A549 (cell line): ENCODE measurements around the gene HSPB7. TPM values are rescaled to one million over a fixed set of nuclear protein-coding genes. Genes with fewer than 3 reads are reported as not detected.
"Not testable (repeated sequence)": the region's sequence is repeated elsewhere in the genome, so short reads cannot be mapped to it uniquely, and the experiment has no call there.

Experiments used
- ATAC-seq, 2 experiments: fragments of 200-7000 bp in 1 of 2; fragments of >200 bp in 1 of 2; cut with Nextera tagmentation in 1 of 2; cut with Tn5 transposase in 1 of 2; 3 replicates each; pipeline versions ENCODE4 v1.8.0 to v1.9.1; 2018 to 2020; ENCODE audit warnings: mild to moderate bottlenecking in 1 of 2, moderate library complexity in 1 of 2
- CTCF ChIA-PET: fragments of 300-600 bp; sonication (Branson Sonifier 250); formaldehyde crosslinking; extraction: SDS; loops from one replicate; lab custom pipeline; 2021; ENCODE audit warnings: antibody characterized with exemption, inconsistent platforms; lab: Yijun Ruan, JAX
- POLR2A ChIA-PET: fragments of 350-600 bp; formaldehyde crosslinking; extraction: SDS; loops from one replicate; lab custom pipeline; 2021; ENCODE audit warnings: antibody characterized with exemption, inconsistent platforms; lab: Yijun Ruan, JAX
- DNase-seq, 2 experiments: peaks; one replicate each; pipeline versions ENCODE4 v3.0.0 to v3.0.0-alpha.2; 2011 to 2016; ENCODE audit warnings: low read depth in 1 of 2, low spot score in 1 of 2
- FAIRE-seq: peaks from 2 replicates; lab custom pipeline; 2011; peaks lifted over from hg19 to GRCh38; lab: Jason Lieb, UNC
- H3K27ac ChIP-seq, 2 experiments: fragments of >200 bp; sonication (Bioruptor Twin); formaldehyde crosslinking; 3 replicates each; pipeline ENCODE4 v1.5.1; 2016 to 2017
- H3K4me1 ChIP-seq: fragments of >200 bp; sonication (Bioruptor Twin); formaldehyde crosslinking; 3 replicates; pipeline ENCODE4 v1.6.1; 2016
- H3K4me2 ChIP-seq: fragments of >200 bp; sonication (Bioruptor Twin); formaldehyde crosslinking; 3 replicates; pipeline ENCODE4 v1.6.1; 2016
- H3K4me3 ChIP-seq: fragments of >200 bp; sonication (Bioruptor Twin); formaldehyde crosslinking; 3 replicates; pipeline ENCODE4 v1.5.1; 2016
- H3K9me3 ChIP-seq: fragments of >200 bp; sonication (Bioruptor Twin); formaldehyde crosslinking; 3 replicates; pipeline ENCODE4 v1.6.1; 2016
- CHD4 ChIP-seq: fragments of 200-600 bp; sonication (generic); IDR thresholded peaks from 2 replicates; pipeline ENCODE4 v1.6.1; 2016; ENCODE audit warnings: antibody characterized with exemption, mild to moderate bottlenecking, borderline replicate concordance
- EHF ChIP-seq: fragments of 250-450 bp; sonication (Bioruptor Pico); IDR thresholded peaks from 2 replicates; pipeline ENCODE4 v1.5.0; 2020; ENCODE audit warnings: mild to moderate bottlenecking
- EHMT2 ChIP-seq: fragments of 200-600 bp; sonication (generic); IDR thresholded peaks from 2 replicates; pipeline ENCODE4 v1.6.1; 2016; ENCODE audit warnings: antibody characterized with exemption, low read depth, mild to moderate bottlenecking, moderate library complexity
- ELK1 ChIP-seq: fragments of 150-350 bp; IDR thresholded peaks from 2 replicates; pipeline ENCODE4 v1.6.1; 2014; ENCODE audit warnings: low read depth, mild to moderate bottlenecking, low read length
- ESRRA ChIP-seq: fragments of 150-350 bp; IDR thresholded peaks from 2 replicates; pipeline ENCODE4 v1.6.1; 2014; ENCODE audit warnings: mild to moderate bottlenecking, low read length, borderline replicate concordance
- GATA3 ChIP-seq: IDR thresholded peaks from 2 replicates; pipeline ENCODE4 v1.6.1; 2012; ENCODE audit warnings: borderline replicate concordance
- KDM5A ChIP-seq: fragments of 200-600 bp; sonication (generic); IDR thresholded peaks from 2 replicates; pipeline ENCODE4 v1.6.1; 2016; ENCODE audit warnings: antibody characterized with exemption, mild to moderate bottlenecking
- NR3C1 ChIP-seq: fragments of >200 bp; sonication (Bioruptor Twin); formaldehyde crosslinking; IDR thresholded peaks from 3 replicates; pipeline ENCODE4 v1.6.1; 2017
- PHF8 ChIP-seq: fragments of 200-600 bp; sonication (generic); IDR thresholded peaks from 2 replicates; pipeline ENCODE4 v1.6.1; 2016; ENCODE audit warnings: low read depth, mild to moderate bottlenecking, antibody characterized with exemption, moderate library complexity, borderline replicate concordance
- RCOR1 ChIP-seq: fragments of 150-350 bp; IDR thresholded peaks from 2 replicates; pipeline ENCODE4 v1.6.1; 2014; ENCODE audit warnings: antibody characterized with exemption, low read length, low read depth
- ZNF302 ChIP-seq: fragments of 250-450 bp; sonication (Bioruptor Pico); IDR thresholded peaks from 2 replicates; pipeline ENCODE4 v1.9.0; 2021; ENCODE audit warnings: inconsistent platforms, mild to moderate bottlenecking, moderate library complexity
- WGBS: methylation state at CpG from one replicate; pipeline ENCODE4 v1.1.6; 2017; ENCODE audit errors: missing lambda C conversion rate; 5-methylcytosine and 5-hydroxymethylcytosine counted together
- polyA plus RNA-seq, 4 experiments: library from polyadenylated mRNA; depleted of rRNA in 3 of 4; stranded (reverse); fragments of >200 nt; fragmentation: RNase III in 1 of 4; extraction: RNeasy Plus Mini Kit Qiagen cat#74134 plus additional on column Dnase treatment in 1 of 4; gene quantifications; 2 replicates in 3 of 4; 3 replicates in 1 of 4; pipeline ENCODE4 v1.2.3, GENCODE V29; 2011 to 2017
- TF ChIP-seq, protein P1 (sequence below): fragments of >200 bp; sonication (Bioruptor Twin); formaldehyde crosslinking; IDR thresholded peaks from 3 replicates; pipeline ENCODE4 v1.5.1; 2016

The HSPB7 gene
- polyA plus RNA-seq, 2 of the 4 experiments (the other 2 are of a cell fraction): not detected

DNA sequence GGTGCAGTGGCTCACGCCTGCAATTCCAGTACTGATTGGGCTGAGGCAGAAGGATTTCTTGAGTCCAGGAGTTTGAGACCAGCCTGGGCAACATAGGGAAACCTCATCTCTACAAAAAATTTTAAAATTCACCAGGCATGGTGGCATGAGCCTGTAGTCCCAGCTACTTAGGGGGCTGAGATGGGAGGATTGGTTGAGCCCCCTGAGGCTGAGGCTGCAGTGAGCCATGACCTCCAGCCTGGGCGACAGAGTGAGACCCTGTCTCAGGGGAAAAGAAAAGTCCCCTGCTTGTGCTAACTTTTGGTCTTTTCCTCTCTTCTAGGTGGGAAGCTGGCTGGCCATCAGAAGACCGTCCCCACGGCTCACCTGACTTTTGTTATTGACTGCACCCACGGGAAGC lies 12.2 kb downstream of the HSPB7 start:
- CTCF ChIA-PET: interaction anchor here (1.0 to 4.1 kb wide), 5 partner anchors 11 to 214 kb away, joined by 4 to 16 read pairs (median 8); partner anchors contain the start of gene FAM131C
- no peak overlapping the region for H3K4me3 ChIP-seq
- ATAC-seq (no peak), DNase-seq (no peak), FAIRE-seq (no peak)
- POLR2A ChIA-PET: no interaction called here
- no peaks in the 10 kb centered on the region for H3K9me3 ChIP-seq
- TF ChIP-seq EHF (CRISPR knock-in tag) (no peak), ZNF302 (no peak), NR3C1 (no peak), GATA3 (no peak), RCOR1 (no peak)
- H3K4me2 ChIP-seq: no peak overlapping the region
- whole genome bisulfite sequencing: 64% methylated on average over 5 of the region's 5 CpGs
- peaks cover 13% of the 10 kb centered on the region; the same call in 2 of the 3 replicates for H3K4me1 ChIP-seq
- no peak overlapping the region for H3K27ac ChIP-seq

GRCh38 chr1:16001274-16001673 lies 16.6 kb downstream of the HSPB7 start:
- H3K4me3 ChIP-seq, ATAC-seq, H3K27ac ChIP-seq, POLR2A ChIA-PET, DNase-seq, H3K4me2 ChIP-seq, H3K4me1 ChIP-seq, FAIRE-seq, H3K9me3 ChIP-seq: not testable (repeated sequence)
- CTCF ChIA-PET: interaction anchor here (1.0 kb wide), 1 partner anchor 11 kb away, joined by 3 read pairs; no protein-coding TSS in a partner anchor
- 68% methylated on average over 10 of the region's 10 CpGs for WGBS

DNA sequence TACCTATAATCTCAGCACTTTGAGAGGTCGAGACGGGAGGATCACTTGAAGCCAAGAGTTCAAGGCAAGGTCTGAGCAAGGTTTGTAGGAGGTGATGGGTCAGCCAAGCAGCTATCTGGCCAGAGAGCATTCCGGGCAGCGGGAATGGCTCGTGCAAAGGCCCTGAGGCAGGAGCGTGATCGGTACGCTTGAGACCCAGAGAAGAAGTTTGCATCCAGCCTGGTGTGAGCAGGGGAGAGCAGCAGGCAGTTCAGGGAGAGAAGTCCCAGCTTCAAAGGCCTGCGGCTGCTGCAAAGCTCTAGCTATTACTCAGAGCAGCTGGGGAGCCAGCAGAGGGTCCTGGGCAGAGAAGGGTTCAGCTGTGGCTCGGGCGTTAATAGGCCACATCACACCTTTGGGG lies 18.9 kb downstream of the HSPB7 start:
- no peak overlapping the region for H3K4me3 ChIP-seq
- DNase-seq (no peak), ATAC-seq (no peak)
- ChIA-PET CTCF (interaction anchor here (0.7 to 0.8 kb wide), 2 partner anchors 110 to 196 kb away, joined by 3 to 4 read pairs; no protein-coding TSS in a partner anchor), POLR2A (no interaction called here)
- WGBS: 78% methylated on average over 11 of the region's 11 CpGs
- no peaks in the 10 kb centered on the region for H3K9me3 ChIP-seq
- TF ChIP-seq KDM5A (no peak), EHMT2 (no peak), PHF8 (no peak), ESRRA (no peak)
- TF ChIP-seq, all 56 proteins: peak for 0
- FAIRE-seq: no peak
- no peak overlapping the region for H3K27ac ChIP-seq
- H3K4me2 ChIP-seq: no peak overlapping the region
- H3K4me1 ChIP-seq: no peaks in the 10 kb centered on the region

DNA sequence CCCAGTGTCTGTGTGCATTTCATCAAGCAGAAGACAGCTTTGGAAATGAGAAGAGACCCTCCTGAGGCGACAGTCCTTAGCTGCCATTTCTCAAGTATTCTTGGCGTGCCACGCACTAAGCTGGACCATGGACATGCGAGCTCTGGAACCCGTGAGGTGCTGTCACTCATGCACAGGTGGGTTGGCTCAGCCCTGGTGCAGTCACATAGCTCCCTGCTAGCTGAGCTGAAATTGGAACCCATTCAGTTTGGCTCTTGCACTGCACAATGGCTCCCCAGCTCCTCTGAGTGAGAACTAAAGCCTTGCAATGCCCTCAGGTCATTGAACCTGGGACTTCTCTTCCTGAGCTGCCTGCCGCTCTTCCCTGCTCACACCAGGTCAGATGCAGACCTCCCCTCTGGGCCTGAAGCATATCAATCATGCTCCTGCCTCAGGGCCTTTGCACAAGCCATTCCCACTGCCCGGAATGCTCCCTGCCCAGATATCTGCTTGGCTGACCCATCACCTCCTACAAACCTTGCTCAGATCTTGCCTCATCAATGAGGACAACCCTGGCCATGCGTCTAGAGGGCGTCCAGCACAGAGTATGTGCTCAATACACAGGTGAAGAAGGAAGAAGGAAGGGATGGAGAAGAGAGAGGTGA lies 20.1 kb downstream of the HSPB7 start:
- CTCF ChIA-PET: interaction anchor here (0.7 to 2.0 kb wide), 3 partner anchors 11 to 206 kb away, joined by 3 to 9 read pairs (median 7); no protein-coding TSS in a partner anchor
- H3K4me3 ChIP-seq: no peak overlapping the region
- no peaks in the 10 kb centered on the region for H3K9me3 ChIP-seq
- ATAC-seq: no peak
- POLR2A ChIA-PET: no interaction called here
- no peak for TF ChIP-seq ELK1
- TF ChIP-seq KDM5A: no peak
- TF ChIP-seq, protein P1, sequence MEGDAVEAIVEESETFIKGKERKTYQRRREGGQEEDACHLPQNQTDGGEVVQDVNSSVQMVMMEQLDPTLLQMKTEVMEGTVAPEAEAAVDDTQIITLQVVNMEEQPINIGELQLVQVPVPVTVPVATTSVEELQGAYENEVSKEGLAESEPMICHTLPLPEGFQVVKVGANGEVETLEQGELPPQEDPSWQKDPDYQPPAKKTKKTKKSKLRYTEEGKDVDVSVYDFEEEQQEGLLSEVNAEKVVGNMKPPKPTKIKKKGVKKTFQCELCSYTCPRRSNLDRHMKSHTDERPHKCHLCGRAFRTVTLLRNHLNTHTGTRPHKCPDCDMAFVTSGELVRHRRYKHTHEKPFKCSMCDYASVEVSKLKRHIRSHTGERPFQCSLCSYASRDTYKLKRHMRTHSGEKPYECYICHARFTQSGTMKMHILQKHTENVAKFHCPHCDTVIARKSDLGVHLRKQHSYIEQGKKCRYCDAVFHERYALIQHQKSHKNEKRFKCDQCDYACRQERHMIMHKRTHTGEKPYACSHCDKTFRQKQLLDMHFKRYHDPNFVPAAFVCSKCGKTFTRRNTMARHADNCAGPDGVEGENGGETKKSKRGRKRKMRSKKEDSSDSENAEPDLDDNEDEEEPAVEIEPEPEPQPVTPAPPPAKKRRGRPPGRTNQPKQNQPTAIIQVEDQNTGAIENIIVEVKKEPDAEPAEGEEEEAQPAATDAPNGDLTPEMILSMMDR: no peak
- no peak for TF ChIP-seq CHD4
- no peak for DNase-seq
- H3K27ac ChIP-seq: no peak overlapping the region
- no peak overlapping the region for H3K4me2 ChIP-seq
- no peaks in the 10 kb centered on the region for H3K4me1 ChIP-seq
- 76% methylated on average over 9 of the region's 9 CpGs for WGBS
- FAIRE-seq: no peak
